Fibroblast of lung (primary cell): ENCODE measurements around the gene ARHGAP45.

ENCODE experiments used
- CTCF ChIP-seq, 2 donors: IDR thresholded peaks in 1 of 2; conservative IDR thresholded peaks in 1 of 2; 1 replicate in 1 of 2; 2 replicates in 1 of 2; pipeline ENCODE4 v1.5.1; 2011 to 2012; ENCODE audit warnings: low read length in 2 of 2, control low read depth in 1 of 2, inconsistent platforms in 1 of 2, low read depth in 1 of 2, mild to moderate bottlenecking in 1 of 2
- EZH2 ChIP-seq: IDR thresholded peaks from 2 replicates; pipeline ENCODE4 v1.5.1; 2012; ENCODE audit warnings: low read length, control low read depth, mild to moderate bottlenecking; ENCODE audit errors: missing control alignments

DNA sequence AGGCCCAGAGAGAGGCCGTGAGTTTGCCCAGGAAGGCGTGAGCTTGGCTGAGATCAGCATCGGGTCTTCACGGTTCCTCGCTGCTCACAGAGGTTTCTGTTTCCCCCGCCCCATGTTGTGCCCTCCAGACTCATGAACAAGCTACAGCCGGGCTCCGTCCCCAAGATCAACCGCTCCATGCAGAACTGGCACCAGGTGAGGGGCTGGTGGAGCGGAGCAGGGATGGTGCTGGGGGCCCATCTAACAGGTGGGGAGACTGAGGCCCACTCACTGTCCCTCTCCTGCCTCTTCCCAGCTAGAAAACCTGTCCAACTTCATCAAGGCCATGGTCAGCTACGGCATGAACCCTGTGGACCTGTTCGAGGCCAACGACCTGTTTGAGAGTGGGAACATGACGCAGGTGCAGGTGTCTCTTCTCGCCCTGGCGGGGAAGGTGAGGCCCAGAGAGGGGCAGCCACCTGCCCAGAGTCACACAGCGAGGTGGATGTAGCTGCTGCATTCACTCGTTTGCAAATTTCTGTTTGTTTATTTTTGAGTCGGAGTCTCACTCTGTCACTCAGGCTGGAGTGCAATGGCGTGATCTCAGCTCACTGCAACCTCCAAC lies 34.6 kb upstream of the ARHGAP45 start:
- TF ChIP-seq CTCF (conservative IDR thresholded peaks at IDR 0.05 in 1 of 2, IDR thresholded peaks at IDR 0.05 in 1 of 2; ENCODE audit: low read depth in 1 of 2, low read length in 2 of 2) = no peak
- no peak for TF ChIP-seq EZH2
